Natural killer cell (primary cell): ENCODE results near the gene SLC10A1. TPM values are rescaled to one million over a fixed set of nuclear protein-coding genes. Genes with fewer than 3 reads are reported as not detected.

ENCODE experiments used
- ATAC-seq, 3 donors: fragments of 150-1000 bp in 2 of 3; fragments of 200-7000 bp in 1 of 3; cut with Tn5 transposase; 1 replicate in 1 of 3; 2 replicates in 2 of 3; pipeline ENCODE4 v1.10.0; 2021; ENCODE audit warnings: mild to moderate bottlenecking in 2 of 3, moderate library complexity in 2 of 3
- DNase-seq, 2 donors: peaks; one replicate each; pipeline versions ENCODE4 v3.0.0 to v3.0.0-alpha.2; 2013 to 2021; ENCODE audit warnings: mixed read lengths in 1 of 2
- H3K27ac ChIP-seq: one replicate; pipeline ENCODE4 v1.5.1; 2013; ENCODE audit warnings: mild to moderate bottlenecking, low read length
- H3K27me3 ChIP-seq: one replicate; pipeline ENCODE4 v1.6.1; 2013; ENCODE audit warnings: low read length; ENCODE audit not compliant: control insufficient read depth, insufficient read depth
- H3K36me3 ChIP-seq: one replicate; pipeline ENCODE4 v1.6.1; 2013; ENCODE audit warnings: low read length; ENCODE audit not compliant: control insufficient read depth, insufficient read depth
- H3K4me1 ChIP-seq: one replicate; pipeline ENCODE4 v1.6.1; 2013; ENCODE audit warnings: low read length; ENCODE audit not compliant: control insufficient read depth, insufficient read depth
- H3K4me3 ChIP-seq: one replicate; pipeline ENCODE4 v1.5.1; 2013; ENCODE audit warnings: low read length
- H3K9me3 ChIP-seq: one replicate; pipeline ENCODE4 v1.6.1; 2013; ENCODE audit warnings: low read length; ENCODE audit not compliant: control insufficient read depth, insufficient read depth
- H3K27ac Mint-ChIP-seq, 2 donors: one replicate each; pipeline ENCODE4 v1.8.0; 2022; ENCODE audit warnings: mild to moderate bottlenecking in 2 of 2, mixed read lengths in 2 of 2, moderate library complexity in 1 of 2
- H3K27me3 Mint-ChIP-seq, 2 donors: one replicate each; pipeline ENCODE4 v1.8.0; 2022; ENCODE audit warnings: low read depth in 2 of 2, mixed read lengths in 2 of 2
- H3K36me3 Mint-ChIP-seq: one replicate; pipeline ENCODE4 v1.8.0; 2022; ENCODE audit warnings: mixed read lengths
- H3K4me1 Mint-ChIP-seq, 2 donors: one replicate each; pipeline ENCODE4 v1.8.0; 2022; ENCODE audit warnings: mixed read lengths in 2 of 2
- H3K4me3 Mint-ChIP-seq: one replicate; pipeline ENCODE4 v1.8.0; 2022; ENCODE audit warnings: mild to moderate bottlenecking, moderate library complexity, mixed read lengths
- H3K9me3 Mint-ChIP-seq, 2 donors: one replicate each; pipeline ENCODE4 v1.8.0; 2022; ENCODE audit warnings: mixed read lengths in 2 of 2
- CTCF ChIP-seq: fragments of 200-600 bp; IDR thresholded peaks from one replicate; pipeline ENCODE4 v1.8.0; 2022; ENCODE audit warnings: antibody characterized with exemption
- WGBS: methylation state at CpG from one replicate; pipeline ENCODE4 v1.1.7; 2013; ENCODE audit warnings: missing lambda C conversion rate; ENCODE audit not compliant: insufficient coverage; 5-methylcytosine and 5-hydroxymethylcytosine counted together
- intact Hi-C: fragments of 100-400 bp; cut with micrococcal nuclease; formaldehyde crosslinking; loops from one replicate; pipeline ENCODE4 v1.14.2; 2022
- total RNA-seq, 4 donors: library from RNA; stranded (reverse); fragments of 120-200 nt in 1 of 4; gene quantifications; one replicate each; pipeline versions ENCODE4 v1.2.3 to v1.2.4, GENCODE V29; 2013 to 2022

Gene SLC10A1
- total RNA-seq: not detected
- not detected for total RNA-seq (2013)

GRCh38 chr14:69796797-69797500 lies at the start of gene SLC10A1:
Gene SLC10A1, minus strand, starts transcription at chr14:69797241. Its CDS starts 86 bp downstream, at chr14:69797155.
- no peaks in the 10 kb centered on the region for H3K27me3 ChIP-seq
- DNase-seq (no peak), ATAC-seq (no peak)
- H3K9me3 ChIP-seq: no peaks in the 10 kb centered on the region
- no peaks in the 10 kb centered on the region for H3K9me3 Mint-ChIP-seq
- no peak within 1 kb of the TSS for H3K27ac Mint-ChIP-seq
- no peak within 1 kb of the TSS for H3K4me3 Mint-ChIP-seq
- peaks cover 0 to 7% of the 10 kb centered on the region in 2 donors for H3K27me3 Mint-ChIP-seq
- H3K4me1 Mint-ChIP-seq: no peaks in the 10 kb centered on the region
- H3K27ac ChIP-seq: no peak within 1 kb of the TSS
- no peak within 1 kb of the TSS for H3K4me3 ChIP-seq
- H3K4me1 ChIP-seq: no peaks in the 10 kb centered on the region
- TF ChIP-seq CTCF: no peak
- intact Hi-C loops: no loop called here
- no peaks in the 10 kb centered on the region for H3K36me3 ChIP-seq
- no peaks in the 10 kb centered on the region for H3K36me3 Mint-ChIP-seq
- WGBS: 89% methylated on average over 11 of the region's 11 CpGs

- H3K36me3 ChIP-seq: no peaks in the 10 kb centered on the region
- no peaks in the 10 kb centered on the region for H3K4me1 ChIP-seq
- no peak overlapping the region for H3K27ac ChIP-seq
- DNase-seq (no peak), ATAC-seq (peak in 1 of 3 donors; percentile 67)
- WGBS: 52% methylated on average over 5 of the region's 5 CpGs
- Mint-ChIP-seq H3K36me3 (no peaks in the 10 kb centered on the region), H3K4me3 (no peak overlapping the region), H3K9me3 (no peaks in the 10 kb centered on the region), H3K4me1 (no peaks in the 10 kb centered on the region), H3K27ac (no peak overlapping the region), H3K27me3 (peaks cover 0 to 5% of the 10 kb centered on the region in 2 donors)
- no peaks in the 10 kb centered on the region for H3K9me3 ChIP-seq
- no peaks in the 10 kb centered on the region for H3K27me3 ChIP-seq
- intact Hi-C loops: no loop called here
- H3K4me3 ChIP-seq: no peak overlapping the region
- no peak for TF ChIP-seq CTCF
Observed at GRCh38 chr14:69845787-69846186, 48.7 kb upstream of the SLC10A1 start.

GRCh38 chr14:69845050-69845581 lies 48.1 kb upstream of the SLC10A1 start:
- 33% methylated on average over 2 of the region's 2 CpGs for WGBS
- no peak for ATAC-seq
- no peaks in the 10 kb centered on the region for H3K4me1 ChIP-seq
- DNase-seq: no peak
- H3K4me1 Mint-ChIP-seq: no peaks in the 10 kb centered on the region
- no peaks in the 10 kb centered on the region for H3K36me3 Mint-ChIP-seq
- no peaks in the 10 kb centered on the region for H3K27me3 ChIP-seq
- no peaks in the 10 kb centered on the region for H3K9me3 Mint-ChIP-seq
- peaks cover 0 to 5% of the 10 kb centered on the region in 2 donors for H3K27me3 Mint-ChIP-seq
- no peaks in the 10 kb centered on the region for H3K9me3 ChIP-seq
- no peak overlapping the region for H3K4me3 ChIP-seq
- no peaks in the 10 kb centered on the region for H3K36me3 ChIP-seq
- intact Hi-C loops: no loop called here
- no peak overlapping the region for H3K27ac ChIP-seq
- H3K27ac Mint-ChIP-seq: no peak overlapping the region
- H3K4me3 Mint-ChIP-seq: no peak overlapping the region
- TF ChIP-seq CTCF: no peak

- H3K9me3 Mint-ChIP-seq: no peaks in the 10 kb centered on the region
- 96% methylated on average over 2 of the region's 2 CpGs for WGBS
- ATAC-seq (no peak), DNase-seq (no peak)
- intact Hi-C loops: no loop called here
- Histone ChIP-seq H3K36me3 (no peaks in the 10 kb centered on the region), H3K4me3 (no peak overlapping the region), H3K27ac (no peak overlapping the region), H3K27me3 (no peaks in the 10 kb centered on the region), H3K4me1 (no peaks in the 10 kb centered on the region), H3K9me3 (no peaks in the 10 kb centered on the region)
- no peak for TF ChIP-seq CTCF
- no peak overlapping the region for H3K4me3 Mint-ChIP-seq
- no peaks in the 10 kb centered on the region for H3K4me1 Mint-ChIP-seq
- peaks cover 0 to 2% of the 10 kb centered on the region in 2 donors for H3K27me3 Mint-ChIP-seq
- H3K27ac Mint-ChIP-seq: no peak overlapping the region
- H3K36me3 Mint-ChIP-seq: no peaks in the 10 kb centered on the region
Observed at GRCh38 chr14:69844171-69844570, 47.1 kb upstream of the SLC10A1 start.
